NT2/D1 (cell line): ENCODE measurements around the gene IL36RN.

Source experiments
- DNase-seq: peaks from one replicate; pipeline ENCODE4 v3.0.0-alpha.2; 2011; ENCODE audit warnings: low read depth, low spot score
- H3K27me3 ChIP-seq: 2 replicates; pipeline ENCODE4 v1.6.0; 2011; ENCODE audit warnings: mild to moderate bottlenecking; ENCODE audit not compliant: insufficient read length, insufficient read depth
- H3K36me3 ChIP-seq: 2 replicates; pipeline ENCODE4 v1.6.1; 2011; ENCODE audit warnings: mild to moderate bottlenecking, low read length, mixed read lengths; ENCODE audit not compliant: insufficient read depth, insufficient read length
- H3K4me1 ChIP-seq: 2 replicates; pipeline ENCODE4 v1.5.1; 2011; ENCODE audit not compliant: insufficient read depth, insufficient read length
- H3K4me3 ChIP-seq: 2 replicates; pipeline ENCODE4 v1.5.1; 2011; ENCODE audit warnings: low read depth; ENCODE audit not compliant: insufficient read length
- H3K9ac ChIP-seq: 2 replicates; pipeline ENCODE4 v1.6.0; 2011; ENCODE audit warnings: low read depth; ENCODE audit not compliant: insufficient read length
- H3K9me3 ChIP-seq: 2 replicates; pipeline ENCODE4 v1.5.1; 2011; ENCODE audit warnings: mild to moderate bottlenecking, low read length; ENCODE audit not compliant: insufficient read depth
- SUZ12 ChIP-seq: IDR thresholded peaks from 2 replicates; pipeline ENCODE4 v1.6.1; 2011; ENCODE audit not compliant: insufficient read length, insufficient read depth; ENCODE audit errors: extremely low read depth
- YY1 ChIP-seq: IDR thresholded peaks from 2 replicates; pipeline ENCODE4 v1.6.1; 2011; ENCODE audit not compliant: insufficient read length, insufficient read depth
- ZNF274 ChIP-seq: IDR thresholded peaks from 2 replicates; pipeline ENCODE4 v1.6.1; 2011; ENCODE audit warnings: mild to moderate bottlenecking, low read depth, low read length

The IL36RN gene

GRCh38 chr2:113068249-113068648, 9.3 kb downstream of the IL36RN start:
- Histone ChIP-seq H3K4me1 (no peaks in the 10 kb centered on the region), H3K9me3 (no peaks in the 10 kb centered on the region), H3K9ac (no peak overlapping the region), H3K27me3 (no peaks in the 10 kb centered on the region), H3K4me3 (no peak overlapping the region), H3K36me3 (no peaks in the 10 kb centered on the region)
- TF ChIP-seq YY1: no peak
- TF ChIP-seq ZNF274: no peak
- TF ChIP-seq SUZ12: no peak
- no peak for DNase-seq

- no peaks in the 10 kb centered on the region for H3K9me3 ChIP-seq
- no peak for DNase-seq
- H3K27me3 ChIP-seq: no peaks in the 10 kb centered on the region
- no peaks in the 10 kb centered on the region for H3K4me1 ChIP-seq
- H3K36me3 ChIP-seq: no peaks in the 10 kb centered on the region
- H3K4me3 ChIP-seq: no peak overlapping the region
- no peak overlapping the region for H3K9ac ChIP-seq
- TF ChIP-seq SUZ12 (no peak), YY1 (no peak), ZNF274 (no peak)
Observed at GRCh38 chr2:113068706-113069485, 9.9 kb downstream of the IL36RN start.

GRCh38 chr2:113069676-113070605, 10.9 kb downstream of the IL36RN start:
- no peak overlapping the region for H3K4me3 ChIP-seq
- no peaks in the 10 kb centered on the region for H3K36me3 ChIP-seq
- no peaks in the 10 kb centered on the region for H3K9me3 ChIP-seq
- no peak overlapping the region for H3K9ac ChIP-seq
- TF ChIP-seq YY1 (no peak), ZNF274 (no peak), SUZ12 (no peak)
- no peak for DNase-seq
- H3K4me1 ChIP-seq: no peaks in the 10 kb centered on the region
- H3K27me3 ChIP-seq: peaks cover 3% of the 10 kb centered on the region

GRCh38 chr2:113070606-113070975, 11.6 kb downstream of the IL36RN start:
- Histone ChIP-seq H3K4me1 (no peaks in the 10 kb centered on the region), H3K36me3 (no peaks in the 10 kb centered on the region), H3K9me3 (no peaks in the 10 kb centered on the region), H3K9ac (no peak overlapping the region), H3K4me3 (no peak overlapping the region), H3K27me3 (peaks cover 3% of the 10 kb centered on the region)
- TF ChIP-seq YY1 (no peak), SUZ12 (no peak)
- no peak for DNase-seq

- TF ChIP-seq SUZ12: no peak
- no peak for TF ChIP-seq YY1
- no peak for TF ChIP-seq ZNF274
- Histone ChIP-seq H3K27me3 (peaks cover 3% of the 10 kb centered on the region), H3K36me3 (no peaks in the 10 kb centered on the region), H3K9ac (no peak overlapping the region), H3K9me3 (no peaks in the 10 kb centered on the region), H3K4me1 (no peaks in the 10 kb centered on the region), H3K4me3 (no peak overlapping the region)
- no peak for DNase-seq
Observed at GRCh38 chr2:113072584-113072983, 13.6 kb downstream of the IL36RN start.

GRCh38 chr2:113073325-113073834, 14.4 kb downstream of the IL36RN start:
- TF ChIP-seq SUZ12 (no peak), YY1 (no peak)
- Histone ChIP-seq H3K4me1 (no peaks in the 10 kb centered on the region), H3K27me3 (peaks cover 3% of the 10 kb centered on the region), H3K9ac (no peak overlapping the region), H3K9me3 (no peaks in the 10 kb centered on the region), H3K4me3 (no peak overlapping the region), H3K36me3 (no peaks in the 10 kb centered on the region)
- DNase-seq: no peak

GRCh38 chr2:113075030-113075429, 16.0 kb downstream of the IL36RN start:
- DNase-seq: no peak
- H3K9me3 ChIP-seq: no peaks in the 10 kb centered on the region
- H3K36me3 ChIP-seq: no peaks in the 10 kb centered on the region
- no peak for TF ChIP-seq SUZ12
- TF ChIP-seq YY1: no peak
- no peak for TF ChIP-seq ZNF274
- no peak overlapping the region for H3K9ac ChIP-seq
- peaks cover 3% of the 10 kb centered on the region for H3K27me3 ChIP-seq
- H3K4me1 ChIP-seq: no peaks in the 10 kb centered on the region
- H3K4me3 ChIP-seq: no peak overlapping the region
